HG03039 (cell line): ENCODE measurements around the gene GABRB2.

Source experiments
- ATAC-seq: cut with Tn5 transposase; IDR thresholded peaks from one replicate; pipeline ENCODE4 v1.9.1; 2021; ENCODE audit warnings: mild to moderate bottlenecking, moderate library complexity; ENCODE audit not compliant: unreplicated experiment

Gene GABRB2

GRCh38 chr5:161391724-161392123 lies 154.8 kb downstream of the GABRB2 start:
- no peak for ATAC-seq

GRCh38 chr5:161391016-161391415 lies 155.5 kb downstream of the GABRB2 start:
- ATAC-seq, result no peak

- no peak for ATAC-seq
Measured at GRCh38 chr5:161387121-161387520, 159.4 kb downstream of the GABRB2 start.

GRCh38 chr5:161385027-161385426 lies 161.5 kb downstream of the GABRB2 start:
- ATAC-seq, result no peak

GRCh38 chr5:161382685-161383084 lies 163.8 kb downstream of the GABRB2 start:
- ATAC-seq, result no peak

- ATAC-seq, result no peak
Measured at GRCh38 chr5:161380486-161380885, 166.0 kb downstream of the GABRB2 start.

GRCh38 chr5:161378701-161379100 lies 167.8 kb downstream of the GABRB2 start:
- ATAC-seq, result no peak

GRCh38 chr5:161376034-161376433 lies 170.5 kb downstream of the GABRB2 start:
- ATAC-seq, result no peak

GRCh38 chr5:161373345-161373707 lies 173.2 kb downstream of the GABRB2 start:
- ATAC-seq, result peak; percentile 43

GRCh38 chr5:161372682-161373344 lies 173.7 kb downstream of the GABRB2 start:
- peak; percentile 88 for ATAC-seq

- ATAC-seq, result no peak
Measured at GRCh38 chr5:161369022-161369421, 177.5 kb downstream of the GABRB2 start.

- no peak for ATAC-seq
Measured at GRCh38 chr5:161358446-161358845, 188.1 kb downstream of the GABRB2 start.

GRCh38 chr5:161344234-161344633 lies 202.3 kb downstream of the GABRB2 start:
- ATAC-seq, result no peak

- ATAC-seq, result no peak
Measured at GRCh38 chr5:161342886-161343285, 203.6 kb downstream of the GABRB2 start.

GRCh38 chr5:161340012-161340411 lies 206.5 kb downstream of the GABRB2 start:
- no peak for ATAC-seq

- no peak for ATAC-seq
Measured at GRCh38 chr5:161333194-161333880, 213.2 kb downstream of the GABRB2 start.

- ATAC-seq, result no peak
Measured at GRCh38 chr5:161332343-161332742, 214.2 kb downstream of the GABRB2 start.

GRCh38 chr5:161314033-161314432 lies 232.5 kb downstream of the GABRB2 start:
- ATAC-seq, result no peak

- no peak for ATAC-seq
Measured at GRCh38 chr5:161312882-161313281, 233.6 kb downstream of the GABRB2 start.

GRCh38 chr5:161311965-161312364 lies 234.6 kb downstream of the GABRB2 start:
- ATAC-seq, result no peak

- peak; percentile 97 for ATAC-seq
Measured at GRCh38 chr5:161311146-161311708, 235.3 kb downstream of the GABRB2 start.

- ATAC-seq, result no peak
Measured at GRCh38 chr5:161306351-161306995, 240.1 kb downstream of the GABRB2 start.
